ENCODE results near the gene PGBD5. TPM values are rescaled to one million over a fixed set of nuclear protein-coding genes. Genes with fewer than 3 reads are reported as not detected.

PGBD5 gene
- total and polyA plus RNA-seq, 9 of the 15 experiments (the other 6 are each of a cell fraction or from before 2014, with no cell fraction given): under 0.01 to 0.40 (median 0.10) TPM; not detected in 3

- TF ChIP-seq SMAD3 (CRISPR knock-in tag; conservative IDR thresholded peaks at IDR 0.05) (no peak), CREB1 (IDR thresholded peaks at IDR 0.05) (no peak), CREB1 (CRISPR knock-in tag; IDR thresholded peaks at IDR 0.05) (peak; percentile 49; the same call in 1 of the 2 replicates), ZBTB1 (CRISPR knock-in tag; IDR thresholded peaks at IDR 0.05; ENCODE audit: borderline replicate concordance, low read depth) (peak; percentile 86), PURB (CRISPR knock-in tag; IDR thresholded peaks at IDR 0.05; ENCODE audit: low read depth) (no peak), ZNF316 (IDR thresholded peaks at IDR 0.05) (no peak), E2F1 (CRISPR knock-in tag; IDR thresholded peaks at IDR 0.05) (peak; percentile 82; the same call in 1 of the 2 replicates), DACH1 (IDR thresholded peaks at IDR 0.05; ENCODE audit: partially characterized antibody) (no peak), ZBTB11 (CRISPR knock-in tag; IDR thresholded peaks at IDR 0.05) (peak in 1 of 3 experiments; percentile 60; a peak in 2 of 6 replicates), NCOA2 (IDR thresholded peaks at IDR 0.05; ENCODE audit: partially characterized antibody in 2 of 2) (no peak), NFIX (CRISPR knock-in tag; IDR thresholded peaks at IDR 0.05; ENCODE audit: low read depth) (no peak), ZNF146 (CRISPR knock-in tag; IDR thresholded peaks at IDR 0.05; ENCODE audit: unreplicated experiment) (peak; percentile 12), NUFIP1 (IDR thresholded peaks at IDR 0.05; ENCODE audit: partially characterized antibody) (no peak), NR0B1 (IDR thresholded peaks at IDR 0.05; ENCODE audit: partially characterized antibody) (no peak), ZNF764 (CRISPR knock-in tag; IDR thresholded peaks at IDR 0.05; ENCODE audit: low read depth) (no peak), ATF6 (CRISPR knock-in tag; IDR thresholded peaks at IDR 0.05) (peak; percentile 84; the same call in 1 of the 2 replicates)
Measured at GRCh38 chr1:230426246-230427093, at the start of gene PGBD5 (continued).

All from K562 (cell line).